Ammon's horn (tissue), 1 donor: ENCODE measurements around the gene DNAAF3.
"Not testable (repeated sequence)": the region's sequence is repeated elsewhere in the genome, so short reads cannot be mapped to it uniquely, and the experiment has no call there.

Experiments used
- DNase-seq: peaks from one replicate; pipeline ENCODE4 v3.0.0-alpha.2; 2016; ENCODE audit warnings: low spot score

DNAAF3 gene

DNA sequence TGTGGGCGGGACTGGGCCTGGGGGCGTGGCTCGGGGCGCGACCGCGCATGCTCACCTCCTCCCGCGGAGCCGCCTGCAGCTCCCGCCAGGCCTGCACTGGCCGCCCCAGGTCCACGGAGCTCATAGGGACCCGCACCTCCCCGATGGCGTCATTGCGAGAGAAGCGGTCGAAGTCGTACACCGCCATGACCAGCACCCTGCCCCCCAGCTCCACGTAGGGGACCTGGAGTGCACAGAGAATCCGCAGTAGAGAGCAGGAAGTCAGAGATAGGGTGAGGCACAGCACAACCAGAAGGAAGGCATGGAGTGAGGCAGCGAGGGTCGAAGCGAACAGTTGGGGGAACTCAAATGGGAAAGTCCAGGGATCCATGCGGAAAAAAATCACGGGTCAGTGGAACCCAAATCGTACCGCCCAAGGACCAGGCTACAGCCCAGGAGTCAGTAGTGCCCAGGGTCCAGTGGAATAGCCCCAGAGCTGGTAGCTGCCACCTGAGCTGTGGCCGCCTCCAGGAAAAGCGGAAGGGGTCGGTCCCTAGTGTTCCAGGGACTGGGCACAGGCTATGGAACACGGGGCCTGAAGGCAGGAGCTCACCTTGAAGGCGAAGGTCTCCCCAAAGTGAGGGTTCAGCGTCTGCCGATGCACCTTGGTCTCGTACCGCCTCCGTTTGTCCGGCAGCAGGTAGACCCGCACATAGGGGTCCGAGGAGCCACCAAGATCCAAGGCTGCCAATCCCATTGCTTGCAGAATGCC lies 8.9 kb upstream of the DNAAF3 start:
- DNase-seq, result no peak

DNA sequence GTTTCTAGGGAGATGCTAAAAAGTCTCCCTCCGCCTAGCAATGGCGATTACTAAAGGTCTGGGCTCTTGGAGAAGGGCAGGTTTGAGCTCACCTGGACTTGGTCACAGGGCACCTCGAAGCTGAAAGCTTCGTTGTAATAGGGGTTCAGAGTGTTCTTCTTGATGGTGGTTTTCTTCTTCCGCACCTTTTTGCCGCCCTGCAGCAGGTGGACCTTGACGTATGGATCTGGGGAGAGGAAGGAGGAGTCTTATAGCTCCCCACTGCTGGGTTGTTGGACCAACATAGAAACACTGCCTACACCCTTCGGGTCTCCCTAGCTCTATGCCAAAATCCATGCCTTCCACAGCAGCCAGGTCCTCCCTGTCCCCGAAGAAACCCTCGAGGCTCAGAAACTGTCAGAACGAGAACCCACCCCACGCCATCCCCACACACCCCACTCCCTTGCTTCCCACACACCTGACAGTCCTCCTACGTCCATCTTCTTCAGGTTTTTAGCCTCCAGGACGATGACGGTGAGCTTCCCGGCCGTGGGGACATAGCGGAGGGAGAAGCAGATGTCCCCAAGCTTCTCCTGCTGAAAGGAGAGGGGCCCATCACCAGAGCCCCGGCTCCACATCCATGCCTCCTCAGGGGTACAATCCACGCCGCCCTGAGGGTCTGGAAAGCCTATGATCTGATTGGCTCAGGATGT lies 8.2 kb upstream of the DNAAF3 start:
- DNase-seq, result no peak

DNA sequence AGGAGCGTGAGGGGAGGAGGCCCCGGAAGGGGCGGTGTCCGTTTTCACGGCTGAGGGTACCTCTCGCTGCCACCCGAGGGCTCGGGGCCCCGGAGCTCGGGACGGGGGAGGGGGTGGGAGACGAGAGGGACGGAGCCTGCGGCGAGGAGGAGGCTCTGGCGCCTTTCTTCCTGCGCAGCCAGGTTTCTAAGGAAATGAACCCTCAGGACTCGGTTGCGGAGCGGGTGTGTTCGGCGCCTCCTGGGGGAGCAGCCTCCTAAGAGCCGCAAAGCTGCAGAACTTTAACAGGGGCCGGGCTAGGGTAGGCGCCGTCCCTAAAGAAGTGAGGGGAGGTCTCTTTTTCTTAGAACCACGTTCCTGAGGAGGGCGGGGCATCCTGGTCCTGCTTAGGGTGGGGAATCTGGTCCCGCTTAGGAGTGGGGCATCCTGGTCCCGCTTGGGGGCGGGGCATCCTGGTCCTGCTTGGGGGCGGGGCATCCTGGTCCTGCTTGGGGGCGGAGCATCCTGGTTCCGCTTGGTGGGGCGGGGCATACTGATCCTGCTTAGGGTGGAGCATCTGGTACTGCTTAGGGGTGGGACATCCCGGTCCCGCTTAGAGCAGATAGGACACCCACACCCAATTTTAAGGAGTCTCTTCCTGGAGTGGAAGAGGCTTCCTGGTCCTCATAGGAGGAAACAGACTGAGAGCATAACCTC lies 7.4 kb upstream of the DNAAF3 start:
- no peak for DNase-seq

DNA sequence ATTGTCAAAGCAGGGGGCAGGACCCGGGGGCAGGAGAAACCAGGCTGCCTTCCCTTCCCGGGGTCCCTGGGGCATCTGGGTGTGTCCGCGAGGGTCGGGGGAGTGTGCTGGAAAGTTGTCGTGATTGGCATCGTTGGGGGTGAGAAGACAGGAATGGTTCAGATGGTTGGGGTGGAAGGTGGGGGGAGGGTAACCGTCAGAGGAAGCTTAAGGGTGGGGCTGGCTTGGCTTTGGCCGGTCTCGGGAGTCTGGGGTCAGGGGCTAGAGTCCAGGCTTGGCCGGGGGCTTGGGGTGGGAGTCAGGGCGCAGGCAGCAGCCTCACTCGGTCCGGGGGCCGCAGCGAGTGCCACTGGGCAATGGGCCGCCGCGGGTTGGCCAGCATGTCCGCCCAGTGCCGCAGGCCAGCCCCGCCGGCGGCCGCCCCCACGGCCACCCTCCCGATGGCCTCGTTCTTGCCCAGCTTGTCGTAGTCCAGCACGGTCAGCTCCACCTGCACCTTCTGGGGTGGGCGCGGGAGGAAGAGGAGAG lies 6.8 kb upstream of the DNAAF3 start:
- no peak for DNase-seq

DNA sequence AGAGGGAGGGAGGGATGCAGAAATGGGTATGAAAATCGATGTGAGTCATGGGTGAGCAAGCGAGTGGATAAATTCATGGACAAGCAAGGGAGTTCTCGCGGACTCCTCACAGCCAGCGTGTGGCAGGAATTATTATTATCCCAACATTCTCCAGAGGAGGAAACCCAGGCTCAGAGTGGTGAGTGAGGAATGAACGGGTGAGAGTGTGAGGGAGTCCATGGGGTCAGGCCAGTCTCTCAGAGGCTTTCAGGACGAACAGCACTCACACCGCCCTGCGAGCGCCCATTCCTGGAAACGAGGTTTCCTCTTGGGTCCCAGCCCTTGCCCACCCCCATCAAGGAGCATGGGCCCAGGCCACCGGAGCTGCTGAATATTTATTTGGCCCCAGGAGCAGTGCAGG lies 6.3 kb upstream of the DNAAF3 start:
- no peak for DNase-seq

DNA sequence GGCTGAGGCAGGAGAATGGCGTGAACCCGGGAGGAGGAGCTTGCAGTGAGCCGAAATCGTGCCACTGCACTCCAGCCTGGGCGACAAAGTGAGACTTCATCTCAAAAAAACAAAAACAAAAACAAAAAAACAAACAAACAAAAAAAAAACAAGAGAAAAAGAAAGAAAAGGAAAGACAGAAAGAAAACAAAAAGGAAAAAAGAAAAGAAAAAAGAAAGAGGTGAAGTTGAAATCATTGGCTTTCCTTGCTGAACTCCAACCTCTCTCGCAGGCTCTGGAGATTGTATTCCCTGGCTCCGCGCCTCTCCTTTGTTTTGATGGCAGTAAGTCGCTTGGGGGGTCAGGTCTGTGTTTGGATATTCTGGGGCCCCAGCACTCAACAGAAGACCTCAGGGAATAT lies 5.9 kb upstream of the DNAAF3 start:
- not testable (repeated sequence) for DNase-seq

DNA sequence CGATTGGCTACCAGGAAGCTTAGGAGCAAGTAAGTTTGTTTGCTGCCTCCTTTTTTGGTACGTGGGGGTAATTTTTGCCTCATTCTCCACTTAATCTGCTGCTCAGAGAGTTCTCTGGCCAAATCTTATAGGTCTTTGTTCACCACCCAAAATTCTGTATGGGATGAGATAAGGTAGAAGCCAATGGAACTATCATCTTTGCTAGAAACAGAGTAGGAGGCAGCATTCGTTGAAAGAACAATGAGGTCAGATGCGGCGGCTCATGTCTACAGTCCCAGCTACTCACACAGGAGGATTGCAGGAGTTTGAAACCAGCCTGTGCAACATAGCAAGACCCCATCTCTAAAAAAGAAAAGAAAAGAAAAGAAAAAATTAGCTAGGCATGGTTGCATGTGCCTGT lies 5.0 kb upstream of the DNAAF3 start:
- no peak for DNase-seq

DNA sequence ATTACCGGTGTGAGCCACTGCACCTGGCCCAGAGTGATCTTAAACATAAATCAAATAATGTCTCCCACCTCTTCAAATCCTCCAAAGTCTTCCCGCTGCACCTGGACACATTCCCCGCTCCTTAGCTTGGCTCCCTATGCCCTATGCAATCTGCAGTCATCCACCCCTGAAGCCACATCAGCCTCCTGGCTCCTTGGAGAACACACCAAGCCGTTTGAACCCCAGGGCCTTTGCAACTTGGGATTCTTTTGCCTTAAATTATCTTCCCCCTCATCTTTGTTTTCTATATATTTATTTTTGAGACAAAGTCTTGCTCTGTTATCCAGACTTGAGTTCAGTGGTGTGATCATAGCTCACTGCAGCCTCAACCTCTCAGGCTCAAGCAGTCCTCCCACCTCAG lies 2.7 kb upstream of the DNAAF3 start:
- DNase-seq, result no peak

DNA sequence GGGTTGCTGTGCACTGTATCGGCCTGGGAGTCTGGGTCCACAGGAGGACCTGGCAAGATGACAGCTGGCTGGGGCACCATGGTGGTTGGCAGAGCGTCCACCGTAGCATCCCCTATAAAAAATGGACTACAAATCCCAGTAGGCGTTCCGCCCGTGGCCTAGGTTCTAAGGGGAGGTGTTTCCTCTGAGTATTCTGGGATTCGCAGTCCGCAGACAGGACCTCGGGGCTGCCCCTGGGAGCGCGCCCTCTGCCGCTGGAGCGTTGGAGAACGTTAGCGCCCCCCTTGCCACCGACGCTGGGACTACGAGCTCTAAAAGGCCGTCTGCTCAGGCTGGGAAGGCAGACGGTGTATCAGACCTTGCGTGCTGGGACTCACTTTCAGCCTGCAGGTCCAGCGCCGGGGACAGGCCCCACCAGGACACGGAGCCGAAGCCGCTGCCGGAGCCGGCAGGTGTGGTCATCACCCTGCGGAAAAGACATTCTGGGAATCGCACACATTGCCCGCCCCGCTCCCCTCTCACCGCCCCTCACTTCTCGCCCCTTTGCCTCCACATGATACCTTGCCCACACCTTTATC lies 372 bp downstream of the DNAAF3 start:
- DNase-seq, result peak; percentile 64

DNA sequence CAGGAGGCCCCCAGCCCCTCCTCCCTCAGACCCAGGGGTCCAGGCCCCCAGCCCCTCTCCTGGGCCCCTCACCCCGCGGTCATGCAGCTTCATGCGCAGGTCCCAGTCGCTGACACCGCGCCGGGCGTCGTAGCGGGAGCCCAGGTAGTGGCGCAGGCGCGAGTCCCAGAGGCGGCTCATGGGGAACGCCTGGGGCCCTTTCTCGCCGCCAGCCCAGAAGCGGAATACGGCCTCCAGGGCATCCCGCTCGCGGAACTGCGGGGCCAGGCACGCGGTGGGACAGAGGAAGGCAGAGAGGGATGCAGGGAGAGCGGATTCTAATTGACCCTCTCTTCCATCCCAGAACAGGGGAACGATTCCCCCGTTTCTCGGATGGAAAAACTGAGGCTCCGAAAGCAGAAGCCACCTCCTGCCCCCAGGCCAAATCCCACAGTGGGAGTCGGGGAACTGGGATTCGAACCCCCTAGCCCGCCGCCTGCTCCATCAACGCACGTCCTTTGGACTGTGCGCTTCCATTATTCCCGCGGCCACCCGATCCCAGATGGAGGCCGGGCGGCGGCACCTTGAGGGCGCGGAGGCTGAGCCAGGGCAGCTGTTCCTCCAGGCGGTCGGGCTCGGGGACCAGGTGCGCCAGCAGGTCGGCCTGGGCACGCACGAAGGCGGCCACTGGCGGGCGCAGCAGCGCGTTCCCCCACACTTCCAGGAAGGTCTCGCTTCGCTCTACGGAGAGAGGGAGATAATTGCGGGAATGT lies 4.7 kb downstream of the DNAAF3 start:
- DNase-seq, result no peak

DNA sequence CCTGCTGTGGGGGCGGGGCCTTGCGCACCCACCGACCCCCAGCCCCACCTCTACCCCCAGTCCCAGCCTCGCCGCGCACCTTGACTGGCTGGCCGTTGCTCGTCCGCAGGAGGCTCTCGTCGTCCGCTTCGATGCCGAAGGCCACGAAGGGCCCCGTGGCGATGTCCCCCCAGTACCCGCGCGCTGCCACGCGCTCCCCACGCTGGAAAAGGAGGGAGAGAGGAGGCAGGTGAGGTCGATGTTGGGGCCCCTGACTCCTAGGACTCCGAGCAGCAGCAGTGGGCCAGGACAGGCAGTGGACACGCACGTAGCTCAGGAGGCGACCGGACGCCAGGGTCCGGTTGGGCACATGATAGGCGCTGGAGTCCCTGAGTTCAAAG lies 5.4 kb downstream of the DNAAF3 start:
- no peak for DNase-seq

DNA sequence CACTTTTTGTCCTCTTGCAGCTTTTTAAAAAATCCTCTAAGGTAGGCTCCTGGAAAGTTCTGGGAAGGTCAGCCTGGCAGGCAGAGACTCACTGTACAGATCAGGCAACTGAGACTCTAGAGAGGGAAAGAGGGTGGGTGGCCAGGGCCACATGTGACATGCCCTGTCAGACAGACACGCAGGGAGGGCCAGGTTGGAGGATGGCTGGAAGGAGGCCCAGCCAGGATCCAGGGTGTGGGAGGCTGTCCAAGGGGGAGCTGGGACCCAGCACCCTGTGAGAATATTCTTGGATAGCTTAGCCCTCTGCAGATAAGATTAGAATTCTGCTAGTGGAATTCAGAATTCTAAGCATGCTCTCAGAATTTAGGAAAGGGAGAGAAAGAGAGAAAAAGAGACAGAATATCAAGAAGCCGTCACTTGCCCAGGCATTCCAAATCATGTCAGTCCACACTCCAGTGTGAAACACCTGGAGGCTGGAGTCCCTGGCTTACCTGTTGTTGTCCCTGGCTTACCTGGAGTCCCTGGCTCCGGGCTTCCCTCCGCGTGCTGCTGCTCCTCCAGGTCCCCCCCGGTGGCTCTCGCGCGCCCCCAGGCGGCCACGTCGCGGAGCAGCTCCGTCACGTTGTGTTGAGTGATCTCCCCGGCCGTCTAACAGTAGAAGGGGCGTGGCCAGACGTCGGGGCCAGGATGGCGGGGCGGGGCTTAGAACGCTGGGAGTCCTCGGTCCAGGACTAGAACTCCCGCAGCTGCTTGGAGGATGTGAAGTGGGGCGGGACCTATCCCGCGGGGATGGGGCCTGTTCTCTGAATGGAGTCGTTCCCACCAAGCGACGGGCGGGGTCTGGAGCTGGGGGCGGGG lies 6.1 kb downstream of the DNAAF3 start:
- DNase-seq, result peak; percentile 57

DNA sequence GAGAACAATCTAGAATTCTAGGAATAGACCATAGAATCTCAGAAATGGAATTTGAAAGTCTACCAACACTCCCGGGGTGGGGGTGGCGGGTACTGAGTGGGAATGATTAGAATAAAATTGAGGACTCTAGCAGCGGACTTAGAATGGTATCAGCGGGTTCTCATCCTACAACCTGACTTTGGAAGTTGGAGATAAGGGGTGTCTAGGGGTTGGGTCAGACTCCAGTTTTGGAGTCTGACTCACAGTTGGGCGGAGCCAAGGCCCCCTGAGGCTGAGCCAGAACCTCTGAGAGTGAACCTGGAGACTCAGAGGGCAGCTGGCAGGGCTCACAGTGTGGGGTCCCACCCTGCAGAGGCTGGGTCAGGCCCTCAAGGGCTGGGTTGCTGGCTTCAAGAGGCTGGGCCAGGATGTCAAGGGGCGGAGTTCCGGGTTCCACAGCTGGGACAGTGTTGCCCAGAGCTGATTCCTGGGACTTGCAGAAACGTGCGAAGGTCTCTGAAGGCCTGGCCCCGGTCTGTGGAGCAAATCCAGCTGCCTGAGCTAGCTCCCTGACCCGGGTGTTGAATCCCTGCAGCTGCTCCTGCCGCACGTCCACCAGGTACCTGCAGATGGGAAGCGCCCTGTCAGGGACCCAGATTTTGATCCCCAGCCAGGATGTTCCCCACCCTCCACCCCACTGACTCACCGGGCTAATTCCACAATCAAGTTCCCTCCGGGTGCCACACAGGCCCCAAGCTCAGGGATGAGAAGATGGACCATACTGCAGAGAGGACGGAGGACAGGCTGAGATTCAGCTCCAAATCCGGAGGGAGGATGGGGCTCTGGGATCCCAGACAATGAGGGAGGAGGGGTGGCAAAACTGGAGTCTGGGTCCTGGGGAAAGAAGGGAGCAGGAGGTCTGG lies 7.3 kb downstream of the DNAAF3 start:
- no peak for DNase-seq

DNA sequence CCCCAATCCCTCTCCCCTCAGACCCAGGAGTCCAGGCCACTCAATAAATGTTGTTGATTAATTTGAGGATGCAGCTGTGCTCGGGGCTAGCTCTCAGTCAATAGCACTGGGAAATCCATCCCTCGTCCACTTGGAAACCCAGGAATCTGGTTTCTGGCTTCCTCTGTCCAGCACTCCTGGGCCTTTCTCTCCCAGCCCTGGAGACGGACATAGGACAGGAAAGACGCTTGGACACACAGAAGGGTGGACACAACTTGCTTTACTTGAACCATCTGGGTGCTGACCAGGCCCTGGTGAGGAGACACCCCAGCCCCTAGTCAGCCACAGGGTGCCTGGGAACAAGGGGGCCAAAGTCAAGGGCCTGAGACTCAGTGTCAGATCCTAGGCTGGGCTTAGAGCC lies 8.0 kb downstream of the DNAAF3 start:
- DNase-seq, result no peak

DNA sequence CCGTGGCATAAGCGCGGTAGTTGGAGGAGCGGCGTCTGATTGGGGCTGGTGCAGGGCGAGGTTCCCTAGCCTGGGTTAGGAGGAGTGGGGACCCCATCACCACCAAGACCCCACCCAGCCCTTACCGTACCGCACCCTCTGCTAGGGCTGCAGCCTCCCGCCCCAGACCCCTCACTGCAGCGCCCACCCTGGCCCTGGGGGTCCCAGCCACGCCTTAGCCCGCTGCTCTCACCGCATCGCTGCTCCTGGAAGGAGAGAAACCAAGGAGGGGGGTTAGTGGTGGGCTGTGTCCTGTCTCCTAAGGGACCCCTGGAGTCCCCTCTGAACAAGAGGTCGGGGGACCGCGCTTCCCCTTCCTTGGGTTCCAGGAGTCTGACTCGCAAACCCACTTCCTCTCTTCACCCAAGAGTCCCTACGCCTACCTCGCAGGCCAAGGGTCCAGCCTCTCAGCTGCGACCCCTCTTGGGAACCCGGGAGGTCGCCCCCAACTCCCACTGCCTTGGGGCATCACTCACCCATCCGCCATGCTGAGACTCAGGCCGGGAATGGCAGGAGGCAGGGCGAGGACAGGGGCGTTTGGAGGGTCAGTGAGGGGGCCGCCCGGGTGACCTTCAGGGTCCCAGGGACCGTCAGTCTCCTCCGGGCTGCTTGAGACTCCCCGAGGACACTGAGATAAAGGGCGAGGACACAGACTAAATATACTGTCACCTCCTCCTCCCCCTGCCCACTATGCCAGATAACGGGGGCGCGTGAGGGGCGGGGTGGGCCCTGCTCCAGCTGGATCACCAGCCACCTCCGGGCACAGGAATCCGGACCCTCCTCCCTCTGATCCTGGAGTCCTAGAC lies 9.1 kb downstream of the DNAAF3 start, which contains the start of gene TNNI3:
Gene TNNI3, minus strand, starts transcription at position 669 of the 845 bp plus-strand sequence. Its CDS starts 143 bp downstream, at position 526.
- DNase-seq, result no peak

DNA sequence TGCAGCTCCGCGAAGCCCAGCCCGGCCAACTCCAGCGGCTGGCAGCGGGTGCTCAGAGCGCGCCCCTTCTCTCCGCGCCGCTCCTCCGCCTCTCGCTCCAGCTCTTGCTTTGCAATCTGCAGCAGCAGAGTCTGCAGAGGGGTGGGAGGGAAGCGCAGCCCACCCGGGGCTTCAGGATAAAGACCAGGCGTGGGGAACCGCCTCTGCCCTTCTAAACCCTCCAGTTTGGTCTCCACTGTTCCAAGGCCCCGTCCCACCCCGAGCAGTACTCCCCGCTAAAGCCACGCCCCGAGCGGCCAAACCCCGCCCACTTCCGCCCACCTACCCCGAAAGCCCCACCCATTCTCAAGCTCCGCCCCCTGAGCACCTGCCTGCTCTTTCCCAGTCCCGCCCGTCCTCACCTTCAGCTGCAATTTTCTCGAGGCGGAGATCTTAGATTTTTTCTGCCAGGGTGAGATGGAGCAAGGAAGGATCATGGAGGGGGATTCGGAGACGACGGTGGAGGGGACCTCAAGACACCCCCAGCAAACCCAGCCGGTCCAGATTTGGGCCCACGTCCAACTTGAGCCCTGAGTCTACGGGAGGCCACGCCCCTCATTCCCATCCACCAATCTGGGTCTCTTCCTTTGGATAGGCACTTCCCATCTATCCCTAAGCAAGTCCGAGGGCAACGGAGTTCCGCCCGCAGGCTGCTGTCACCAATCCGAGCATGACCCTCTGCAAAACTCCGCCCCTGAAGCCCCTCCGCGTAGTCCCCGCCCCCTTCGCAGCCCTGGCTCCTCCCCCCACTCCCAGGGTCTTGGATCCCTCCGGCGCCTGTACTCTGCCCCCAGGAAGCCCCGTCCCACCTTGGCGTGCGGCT lies 10.0 kb downstream of the DNAAF3 start:
- no peak for DNase-seq

DNA sequence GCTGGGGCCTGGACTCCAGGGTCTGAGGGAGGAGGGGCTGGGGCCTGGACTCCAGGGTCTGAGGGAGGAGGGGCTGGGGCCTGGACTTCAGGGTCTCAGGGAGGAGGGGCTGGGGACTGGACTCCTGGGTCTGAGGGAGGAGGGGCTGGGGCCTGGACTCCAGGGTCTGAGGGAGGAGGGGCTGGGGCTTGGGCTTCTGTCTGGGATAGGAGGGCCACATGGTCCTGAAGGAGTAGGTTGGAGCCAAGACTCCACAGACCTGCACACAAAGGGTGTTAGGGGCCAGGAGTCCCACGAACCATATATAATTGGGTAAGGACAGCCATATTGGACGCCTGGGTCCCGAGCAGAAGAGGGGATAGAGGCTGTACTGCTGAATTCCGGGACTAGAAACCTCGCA lies 10.6 kb downstream of the DNAAF3 start:
- DNase-seq, result not testable (repeated sequence)
